Activated T-cell treated with anti-CD3 and anti-CD28 coated beads, Interleukin-2, amount 50 U/mL, for 72 hours (primary cell): Measurements from ENCODE around the gene PCDHA9. TPM values are rescaled to one million over a fixed set of nuclear protein-coding genes. Genes with fewer than 3 reads are reported as not detected.
"Not testable (repeated sequence)": the region's sequence is repeated elsewhere in the genome, so short reads cannot be mapped to it uniquely, and the experiment has no call there.

Experiments
- ATAC-seq, 2 donors: fragments of 150-1000 bp; cut with Tn5 transposase; replicated peaks in 1 of 2; 2 replicates each; pipeline ENCODE4 v1.10.0; 2021; ENCODE audit warnings: moderate library complexity in 2 of 2, mild to moderate bottlenecking in 1 of 2
- DNase-seq, 2 donors: peaks; one replicate each; pipeline ENCODE4 v3.0.0; 2021 to 2022; ENCODE audit warnings: mixed read lengths in 1 of 2
- H3K27ac Mint-ChIP-seq: one replicate; pipeline ENCODE4 v1.8.0; 2022; ENCODE audit warnings: mild to moderate bottlenecking, moderate library complexity, mixed read lengths
- H3K27me3 Mint-ChIP-seq: one replicate; pipeline ENCODE4 v1.8.0; 2022; ENCODE audit warnings: low read depth, mixed read lengths
- H3K36me3 Mint-ChIP-seq, 2 donors: one replicate each; pipeline ENCODE4 v1.8.0; 2022; ENCODE audit warnings: mixed read lengths in 2 of 2, mild to moderate bottlenecking in 1 of 2; ENCODE audit not compliant: insufficient read depth in 2 of 2
- H3K4me1 Mint-ChIP-seq: one replicate; pipeline ENCODE4 v1.8.0; 2022; ENCODE audit warnings: low read depth, mixed read lengths
- H3K4me3 Mint-ChIP-seq, 2 donors: one replicate each; pipeline ENCODE4 v1.8.0; 2022; ENCODE audit warnings: mild to moderate bottlenecking in 2 of 2, mixed read lengths in 2 of 2, moderate library complexity in 2 of 2
- H3K9me3 Mint-ChIP-seq, 2 donors: one replicate each; pipeline ENCODE4 v1.8.0; 2022; ENCODE audit warnings: mixed read lengths in 2 of 2
- total RNA-seq, 2 donors: library from RNA; stranded (reverse); gene quantifications; one replicate each; pipeline ENCODE4 v1.2.3, GENCODE V29; 2022

PCDHA9 gene
- total RNA-seq, 2 donors from 2014 or later, result not detected

- H3K27me3 Mint-ChIP-seq, result peaks cover 31% of the 10 kb centered on the region
- not testable (repeated sequence) for DNase-seq, ATAC-seq, H3K4me3 Mint-ChIP-seq, H3K27ac Mint-ChIP-seq, H3K4me1 Mint-ChIP-seq
- H3K36me3 Mint-ChIP-seq, result peaks cover 11 to 15% of the 10 kb centered on the region in 2 donors
- H3K9me3 Mint-ChIP-seq, result peaks cover 3 to 12% of the 10 kb centered on the region in 2 donors
These were observed 28.5 kb downstream of the PCDHA9 start for GRCh38 chr5:140876541-140877261.

GRCh38 chr5:140877262-140877581 is 29.0 kb downstream of the PCDHA9 start:
- Mint-ChIP-seq H3K4me3 (no peak overlapping the region), H3K4me1 (no peaks in the 10 kb centered on the region), H3K9me3 (peaks cover 4 to 10% of the 10 kb centered on the region in 2 donors), H3K27ac (no peak overlapping the region), H3K36me3 (peaks cover 9 to 15% of the 10 kb centered on the region in 2 donors), H3K27me3 (peaks cover 32% of the 10 kb centered on the region)
- DNase-seq (no peak), ATAC-seq (no peak)

- no peak within 1 kb of the TSS for H3K4me3 Mint-ChIP-seq
These were observed 33.9 kb downstream of the PCDHA9 start, which contains the start of gene PCDHA13 for GRCh38 chr5:140881889-140882590. TSS of gene PCDHA13 (plus strand) at chr5:140882124. CDS start at chr5:140882269, 145 bp downstream.

GRCh38 chr5:140882591-140882899 is 34.4 kb downstream of the PCDHA9 start:
- no peak for ATAC-seq
- peaks cover 6 to 11% of the 10 kb centered on the region in 2 donors for H3K36me3 Mint-ChIP-seq
- no peak for DNase-seq
- peaks cover 4 to 9% of the 10 kb centered on the region in 2 donors for H3K9me3 Mint-ChIP-seq
- H3K27me3 Mint-ChIP-seq, result peaks cover 14% of the 10 kb centered on the region
- no peaks in the 10 kb centered on the region for H3K4me1 Mint-ChIP-seq
- no peak overlapping the region for H3K4me3 Mint-ChIP-seq
- H3K27ac Mint-ChIP-seq, result no peak overlapping the region

More at GRCh38 chr5:140881889-140882590, 33.9 kb downstream of the PCDHA9 start, which contains the start of gene PCDHA13:
- no peak for DNase-seq
- ATAC-seq, result no peak
- Mint-ChIP-seq H3K4me1 (no peaks in the 10 kb centered on the region), H3K27ac (peak within 1 kb of the TSS; percentile 39), H3K9me3 (peaks cover 4 to 9% of the 10 kb centered on the region in 2 donors), H3K27me3 (peaks cover 14% of the 10 kb centered on the region), H3K36me3 (peaks cover 6 to 11% of the 10 kb centered on the region in 2 donors)

GRCh38 chr5:140883373-140883772 is 35.2 kb downstream of the PCDHA9 start:
- peaks cover 14% of the 10 kb centered on the region for H3K27me3 Mint-ChIP-seq
- no peaks in the 10 kb centered on the region for H3K4me1 Mint-ChIP-seq
- H3K9me3 Mint-ChIP-seq, result peaks cover 4 to 9% of the 10 kb centered on the region in 2 donors
- ATAC-seq, result no peak
- H3K4me3 Mint-ChIP-seq, result no peak overlapping the region
- no peak for DNase-seq
- H3K36me3 Mint-ChIP-seq, result peaks cover 6 to 10% of the 10 kb centered on the region in 2 donors
- no peak overlapping the region for H3K27ac Mint-ChIP-seq

- no peak overlapping the region for H3K27ac Mint-ChIP-seq
- H3K36me3 Mint-ChIP-seq, result peaks cover 6 to 8% of the 10 kb centered on the region in 2 donors
- no peak for DNase-seq
- H3K4me1 Mint-ChIP-seq, result no peaks in the 10 kb centered on the region
- H3K4me3 Mint-ChIP-seq, result no peak overlapping the region
- peaks cover 14% of the 10 kb centered on the region for H3K27me3 Mint-ChIP-seq
- H3K9me3 Mint-ChIP-seq, result peaks cover 4 to 6% of the 10 kb centered on the region in 2 donors
- ATAC-seq, result no peak
These were observed 35.9 kb downstream of the PCDHA9 start for GRCh38 chr5:140883927-140884697.

Other genes starting within 250 kb of the PCDHA9 start
- under 1 TPM in 1 of 2 donors, not detected in 1; 0.41 TPM for gene CD14, start 215.2 kb upstream of the PCDHA9 start, total RNA-seq
- 10 to 100 TPM; 31.8 to 35.0 TPM for gene TMCO6, start 208.9 kb upstream of the PCDHA9 start, total RNA-seq
- 10 to 100 TPM; 43.3 to 51.6 TPM for gene NDUFA2, start 200.8 kb upstream of the PCDHA9 start, total RNA-seq
- gene IK, start 200.6 kb upstream of the PCDHA9 start, total RNA-seq, result 100 to 1,000 TPM; 121 to 129 TPM
- gene WDR55, start 183.5 kb upstream of the PCDHA9 start, total RNA-seq, result 10 to 100 TPM; 24.3 to 30.2 TPM
- gene DND1, start 174.8 kb upstream of the PCDHA9 start, total RNA-seq, result 1 to 10 TPM; 3.7 to 4.6 TPM
- 10 to 100 TPM; 78.4 to 85.1 TPM for gene HARS1, start 157.0 kb upstream of the PCDHA9 start, total RNA-seq
- 10 to 100 TPM; 31.2 to 31.3 TPM for gene HARS2, start 156.9 kb upstream of the PCDHA9 start, total RNA-seq
- 10 to 100 TPM; 44.9 to 53.7 TPM for gene ZMAT2, start 147.9 kb upstream of the PCDHA9 start, total RNA-seq
- gene PCDHA1, start 62.2 kb upstream of the PCDHA9 start, total RNA-seq, result not detected
- gene PCDHA2, start 53.5 kb upstream of the PCDHA9 start, total RNA-seq, result not detected
- not detected for gene PCDHA3, start 47.3 kb upstream of the PCDHA9 start, total RNA-seq
- not detected for gene PCDHA4, start 41.3 kb upstream of the PCDHA9 start, total RNA-seq
- gene PCDHA5, start 26.8 kb upstream of the PCDHA9 start, total RNA-seq, result not detected
- gene PCDHA6, start 20.4 kb upstream of the PCDHA9 start, total RNA-seq, result not detected
- not detected for gene PCDHA7, start 14.1 kb upstream of the PCDHA9 start, total RNA-seq
- not detected for gene PCDHA8, start 7.2 kb upstream of the PCDHA9 start, total RNA-seq
- not detected for gene PCDHA10, start 7.5 kb downstream of the PCDHA9 start, total RNA-seq
- gene PCDHA11, start 20.6 kb downstream of the PCDHA9 start, total RNA-seq, result not detected
- gene PCDHA12, start 26.9 kb downstream of the PCDHA9 start, total RNA-seq, result not detected
- not detected for gene PCDHA13, start 33.7 kb downstream of the PCDHA9 start, total RNA-seq
- gene PCDHAC1, start 77.9 kb downstream of the PCDHA9 start, total RNA-seq, result not detected
- gene PCDHAC2, start 118.1 kb downstream of the PCDHA9 start, total RNA-seq, result not detected
- not detected for gene PCDHB1, start 203.0 kb downstream of the PCDHA9 start, total RNA-seq
- gene PCDHB2, start 246.2 kb downstream of the PCDHA9 start, total RNA-seq, result not detected